ENCODE data around the gene HPCAL1.

DNA sequence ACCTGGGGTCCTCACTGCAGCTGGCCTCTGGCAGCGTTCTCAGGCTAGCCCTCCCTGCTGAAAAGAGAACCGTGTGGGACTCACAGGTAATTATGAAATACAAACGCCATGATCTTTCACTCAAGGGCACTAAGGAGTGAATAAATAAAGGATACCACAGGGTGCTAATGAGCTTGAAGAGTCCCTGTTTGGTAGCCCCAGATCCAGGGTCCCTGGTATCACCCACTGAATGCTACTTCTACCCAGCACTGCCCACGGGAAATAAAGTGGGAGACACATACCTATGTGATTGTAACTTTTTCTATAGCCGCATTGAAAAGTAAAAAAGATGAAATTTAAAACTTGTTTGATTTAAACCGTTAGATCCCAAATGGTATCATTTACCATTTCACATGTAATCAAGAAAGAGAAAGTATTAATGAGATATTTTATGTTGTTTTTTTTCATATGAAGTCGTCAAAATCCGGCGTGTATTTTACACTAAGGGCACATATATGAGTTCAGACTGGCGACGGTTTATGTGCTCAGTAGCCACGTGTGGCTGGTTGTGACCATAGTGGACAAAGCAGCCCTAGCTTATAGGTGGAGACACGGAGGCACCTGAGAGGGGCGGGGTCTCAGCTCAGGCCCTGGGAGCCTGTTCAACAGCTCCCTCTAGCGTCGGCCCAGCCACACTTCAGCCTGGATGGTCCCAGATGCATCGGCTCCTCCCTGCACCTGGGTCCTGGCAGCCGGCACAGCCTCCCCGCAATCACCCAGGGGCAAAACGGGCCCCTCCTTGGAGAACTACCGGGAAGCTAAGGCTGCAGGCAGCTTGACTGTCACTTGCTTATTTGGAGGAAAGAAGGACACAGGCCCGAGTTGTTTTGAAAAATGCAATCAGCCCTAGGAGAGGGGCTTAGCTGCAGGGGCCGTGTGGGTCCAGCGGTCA lies 106.2 kb downstream of the HPCAL1 start:
- no peak for TF ChIP-seq EZH2 (IDR thresholded peaks at IDR 0.05; ENCODE audit: low read depth, unreplicated experiment)
- TF ChIP-seq CTCF (conservative IDR thresholded peaks at IDR 0.05; ENCODE audit: low read depth in 2 of 2), result peak; percentile 85 to 99
- no peak for TF ChIP-seq ETS1 (IDR thresholded peaks at IDR 0.05)
- no peak for TF ChIP-seq POLR2AphosphoS5 (IDR thresholded peaks at IDR 0.05; ENCODE audit: low read depth)
- no peak for TF ChIP-seq EZH2phosphoT487 (IDR thresholded peaks at IDR 0.05; ENCODE audit: unreplicated experiment)
- TF ChIP-seq CREB1 (CRISPR knock-in tag; IDR thresholded peaks at IDR 0.05; ENCODE audit: low read depth), result peak; percentile 62

Data from GM23338 (cell line).